ENCODE measurements around the gene MOB4. TPM values are rescaled to one million over a fixed set of nuclear protein-coding genes. Genes with fewer than 3 reads are reported as not detected.

MOB4 gene
- 27.2 and 31.1 TPM in 2 replicates for total RNA-seq (2022)
- Bru-seq, nascent RNA: percentile 90 among the genes with signal in this experiment
- BruChase-seq, experiment 1, labeled RNA remaining after a 2-hour chase: percentile 98 among the genes with signal in this experiment
- percentile 98 among the genes with signal in this experiment for BruChase-seq, experiment 2, labeled RNA remaining after a 6-hour chase
- long read RNA-seq, transcript MOB4-207 (7 exons, 1,021 nt): minor isoform, 14 of 139 reads
- long read RNA-seq, transcript MOB4-202 (8 exons, 3,986 nt): major isoform, 118 of 139 reads
- long read RNA-seq, partial matches to known transcripts: 0 of 139 reads
- long read RNA-seq, other reads (novel, unspliced or antisense): 6 of 139 reads

GRCh38 chr2:197515739-197516392 lies at the start of gene MOB4:
MOB4 (plus strand) TSS chr2:197516066; CDS start chr2:197516087, 21 bp downstream.
- Histone ChIP-seq H3K27me3 (replicated peaks; ENCODE audit: control insufficient read depth, insufficient read depth, low read length) (no peaks in the 10 kb centered on the region), H3K4me3 (ENCODE audit: low read depth, low read length) (peak within 1 kb of the TSS; percentile 99), H3K9me3 (peaks cover 4% of the 10 kb centered on the region; the same call in 1 of the 2 replicates), H3K4me1 (peaks cover 15% of the 10 kb centered on the region), H3K36me3 (ENCODE audit: control insufficient read depth, insufficient read depth, low read length) (no peaks in the 10 kb centered on the region)
- BruUV-seq (replicated peaks): no TSS peak
- intact Hi-C loops (cut with micrococcal nuclease; ENCODE audit: unreplicated experiment): loop anchor here (1.0 to 5.0 kb wide), 3 partner anchors 16 to 191 kb away; partner anchors contain the start of genes HSPE1, MARS2 and SF3B1
- no peak for TF ChIP-seq CTCF (IDR thresholded peaks at IDR 0.05; ENCODE audit: insufficient read depth in 1 of 2, low read depth in 1 of 2, low read length in 1 of 2, severe bottlenecking in 1 of 2, unreplicated experiment in 1 of 2)
- H3K4me1 Mint-ChIP-seq (ENCODE audit: low read depth, unreplicated experiment): peaks cover 9% of the 10 kb centered on the region
- ChIA-PET CTCF (interaction anchor here (1.1 to 1.8 kb wide), 2 partner anchors 15 to 63 kb away, joined by 5 to 6 read pairs; no protein-coding TSS in a partner anchor), POLR2A (interaction anchor here (1.1 to 3.5 kb wide), 3 partner anchors 16 to 81 kb away, joined by 6 to 36 read pairs (median 10); partner anchors contain the start of genes COQ10B, HSPD1, HSPE1 and SF3B1)
- no peaks in the 10 kb centered on the region for H3K27me3 Mint-ChIP-seq (ENCODE audit: insufficient read depth, unreplicated experiment)
- DNase-seq: peak; percentile 96 to 98
- H3K4me3 Mint-ChIP-seq (ENCODE audit: unreplicated experiment): peak within 1 kb of the TSS; percentile 95
- peaks cover 5% of the 10 kb centered on the region for H3K9me3 Mint-ChIP-seq (ENCODE audit: unreplicated experiment)
- H3K36me3 Mint-ChIP-seq (ENCODE audit: insufficient read depth, unreplicated experiment): peaks cover 22% of the 10 kb centered on the region
- peak within 1 kb of the TSS; percentile 91 for H3K27ac Mint-ChIP-seq (ENCODE audit: unreplicated experiment)

DNA sequence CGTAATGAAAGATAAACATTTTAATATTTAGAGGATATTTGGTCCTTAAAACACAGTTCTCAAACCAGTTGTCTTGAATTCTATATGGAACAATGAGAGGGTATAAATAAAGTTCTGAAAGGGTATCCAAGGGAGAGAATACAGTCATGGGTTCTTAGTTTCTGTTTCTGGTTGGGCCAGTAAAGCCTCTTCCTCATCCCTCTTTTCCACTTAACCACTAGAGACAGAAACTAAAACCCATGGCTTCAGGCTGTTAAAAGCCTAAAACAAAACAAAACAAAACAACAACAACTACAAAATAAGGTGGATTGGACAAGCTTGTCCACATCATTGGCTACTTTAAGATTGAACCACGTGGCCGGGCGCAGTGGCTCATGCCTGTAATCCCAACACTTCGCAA lies 43.7 kb upstream of the MOB4 start:
- no peak overlapping the region for H3K4me3 ChIP-seq (ENCODE audit: low read depth, low read length)
- Mint-ChIP-seq H3K9me3 (ENCODE audit: unreplicated experiment) (no peaks in the 10 kb centered on the region), H3K36me3 (ENCODE audit: insufficient read depth, unreplicated experiment) (peaks cover 47% of the 10 kb centered on the region), H3K27ac (ENCODE audit: unreplicated experiment) (no peak overlapping the region), H3K4me3 (ENCODE audit: unreplicated experiment) (no peak overlapping the region), H3K4me1 (ENCODE audit: low read depth, unreplicated experiment) (no peaks in the 10 kb centered on the region), H3K27me3 (ENCODE audit: insufficient read depth, unreplicated experiment) (no peaks in the 10 kb centered on the region)
- BruUV-seq (replicated peaks): no TSS peak
- POLR2A ChIA-PET: no interaction called here
- H3K27me3 ChIP-seq (replicated peaks; ENCODE audit: control insufficient read depth, insufficient read depth, low read length): no peaks in the 10 kb centered on the region
- CTCF ChIA-PET: no interaction called here
- intact Hi-C loops (cut with micrococcal nuclease; ENCODE audit: unreplicated experiment): no loop called here
- no peak for DNase-seq
- no peaks in the 10 kb centered on the region; the same call in 1 of the 2 replicates for H3K36me3 ChIP-seq (ENCODE audit: control insufficient read depth, insufficient read depth, low read length)
- no peaks in the 10 kb centered on the region for H3K4me1 ChIP-seq
- H3K9me3 ChIP-seq: no peaks in the 10 kb centered on the region; the same call in 1 of the 2 replicates
- TF ChIP-seq CTCF (IDR thresholded peaks at IDR 0.05; ENCODE audit: insufficient read depth in 1 of 2, low read depth in 1 of 2, low read length in 1 of 2, severe bottlenecking in 1 of 2, unreplicated experiment in 1 of 2): no peak

DNA sequence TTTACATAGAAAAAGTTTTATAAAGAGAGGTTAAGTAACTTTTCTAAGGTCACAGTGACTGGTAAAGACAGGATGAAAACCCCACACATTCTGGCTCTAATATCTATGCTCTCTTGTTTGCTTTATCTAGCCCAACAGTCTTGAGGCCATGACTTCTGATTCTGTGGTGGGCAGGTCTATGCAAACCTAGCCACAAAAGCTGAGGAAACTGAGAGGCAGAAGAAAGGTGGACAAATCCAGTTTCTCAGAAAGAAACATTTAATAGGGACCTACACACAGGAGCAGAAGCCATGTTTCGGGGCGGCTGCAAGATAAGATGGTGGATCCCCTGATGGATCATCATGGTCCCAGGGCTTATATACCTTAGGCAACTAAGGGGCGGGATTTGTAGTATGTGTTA lies 38.1 kb upstream of the MOB4 start:
- Mint-ChIP-seq H3K4me1 (ENCODE audit: low read depth, unreplicated experiment) (no peaks in the 10 kb centered on the region), H3K27ac (ENCODE audit: unreplicated experiment) (no peak overlapping the region), H3K4me3 (ENCODE audit: unreplicated experiment) (no peak overlapping the region), H3K36me3 (ENCODE audit: insufficient read depth, unreplicated experiment) (peaks cover 40% of the 10 kb centered on the region), H3K27me3 (ENCODE audit: insufficient read depth, unreplicated experiment) (no peaks in the 10 kb centered on the region), H3K9me3 (ENCODE audit: unreplicated experiment) (no peaks in the 10 kb centered on the region)
- H3K9me3 ChIP-seq: no peaks in the 10 kb centered on the region; the same call in 1 of the 2 replicates
- CTCF ChIA-PET: no interaction called here
- H3K4me1 ChIP-seq: 0 out of 2 replicates have a peak, but pooled peaks cover 9% of the 10 kb centered on the region
- intact Hi-C loops (cut with micrococcal nuclease; ENCODE audit: unreplicated experiment): no loop called here
- no peak for TF ChIP-seq CTCF (IDR thresholded peaks at IDR 0.05; ENCODE audit: insufficient read depth in 1 of 2, low read depth in 1 of 2, low read length in 1 of 2, severe bottlenecking in 1 of 2, unreplicated experiment in 1 of 2)
- no TSS peak for BruUV-seq (replicated peaks)
- H3K4me3 ChIP-seq (ENCODE audit: low read depth, low read length): no peak overlapping the region
- no peaks in the 10 kb centered on the region for H3K27me3 ChIP-seq (replicated peaks; ENCODE audit: control insufficient read depth, insufficient read depth, low read length)
- POLR2A ChIA-PET: no interaction called here
- no peak for DNase-seq
- H3K36me3 ChIP-seq (ENCODE audit: control insufficient read depth, insufficient read depth, low read length): no peaks in the 10 kb centered on the region; the same call in 1 of the 2 replicates
